ENCODE measurements around the gene ADGRA3.
"Not testable (repeated sequence)": the region's sequence is repeated elsewhere in the genome, so short reads cannot be mapped to it uniquely, and the experiment has no call there.

The ADGRA3 gene

DNA sequence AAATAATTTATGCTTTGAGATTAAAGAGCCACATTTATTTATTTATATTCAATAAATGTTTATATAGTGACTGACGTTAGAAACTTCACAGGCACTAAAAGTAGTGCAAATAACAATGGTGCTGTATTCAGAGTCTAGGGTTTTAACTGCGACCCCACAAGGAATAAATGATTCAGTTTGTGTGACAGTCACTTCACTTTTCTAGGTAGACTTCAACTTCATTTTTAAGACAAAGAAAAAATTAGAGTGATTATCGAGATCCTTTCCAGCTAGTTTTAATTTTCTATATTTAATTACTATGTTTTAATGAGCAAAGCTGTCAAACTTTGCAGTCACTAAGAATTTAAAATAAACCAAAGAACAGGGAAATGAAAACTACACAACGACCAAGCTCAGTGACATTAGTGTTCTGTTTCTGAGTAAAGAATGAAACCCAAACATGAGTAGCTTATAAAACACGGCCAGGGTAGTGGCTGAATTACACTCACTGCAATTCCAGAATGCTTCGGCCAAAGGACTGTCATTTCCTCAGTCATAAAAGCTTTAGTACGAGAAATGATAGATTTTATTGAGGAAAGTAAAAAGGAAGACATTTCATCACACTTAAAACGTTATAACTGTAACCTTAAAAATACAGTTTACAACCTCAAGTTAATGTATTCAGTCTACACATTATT is 38.6 kb downstream of the ADGRA3 start:
- no peak for DNase-seq

DNA sequence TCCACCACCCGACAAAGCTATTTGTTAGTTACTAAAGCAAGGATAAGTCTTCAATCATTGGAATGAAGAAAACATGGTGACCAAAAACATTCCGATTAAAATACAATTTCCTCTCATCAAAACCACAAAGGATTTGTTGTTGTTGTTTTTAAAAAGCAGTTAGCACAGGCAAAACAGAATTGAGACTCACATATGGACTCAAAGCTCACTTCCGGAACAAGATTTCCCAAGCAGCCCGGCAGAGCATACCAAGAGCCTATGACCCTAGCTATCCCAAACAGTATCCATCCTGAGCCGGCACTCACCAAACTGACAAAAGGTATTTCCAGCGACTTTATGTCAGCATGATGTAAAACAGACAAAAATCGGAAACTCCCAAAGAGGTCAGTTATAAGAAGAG is 39.9 kb downstream of the ADGRA3 start:
- no peak for DNase-seq

DNA sequence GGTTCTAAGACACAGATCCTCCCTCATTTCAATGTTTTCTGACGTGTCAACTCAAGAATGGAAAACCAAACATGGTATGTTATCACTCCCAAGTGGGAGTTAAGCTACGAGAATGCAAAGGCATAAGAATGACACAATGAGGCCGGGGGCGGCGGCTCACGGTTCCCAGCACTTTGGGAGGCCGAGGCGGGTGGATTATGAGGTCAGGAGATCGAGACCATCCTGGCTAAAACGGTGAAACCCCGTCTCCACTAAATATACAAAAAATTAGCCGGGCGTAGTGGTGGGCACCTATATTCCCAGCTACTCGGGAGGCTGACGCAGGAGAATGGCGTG is 40.6 kb downstream of the ADGRA3 start:
- DNase-seq = not testable (repeated sequence)

DNA sequence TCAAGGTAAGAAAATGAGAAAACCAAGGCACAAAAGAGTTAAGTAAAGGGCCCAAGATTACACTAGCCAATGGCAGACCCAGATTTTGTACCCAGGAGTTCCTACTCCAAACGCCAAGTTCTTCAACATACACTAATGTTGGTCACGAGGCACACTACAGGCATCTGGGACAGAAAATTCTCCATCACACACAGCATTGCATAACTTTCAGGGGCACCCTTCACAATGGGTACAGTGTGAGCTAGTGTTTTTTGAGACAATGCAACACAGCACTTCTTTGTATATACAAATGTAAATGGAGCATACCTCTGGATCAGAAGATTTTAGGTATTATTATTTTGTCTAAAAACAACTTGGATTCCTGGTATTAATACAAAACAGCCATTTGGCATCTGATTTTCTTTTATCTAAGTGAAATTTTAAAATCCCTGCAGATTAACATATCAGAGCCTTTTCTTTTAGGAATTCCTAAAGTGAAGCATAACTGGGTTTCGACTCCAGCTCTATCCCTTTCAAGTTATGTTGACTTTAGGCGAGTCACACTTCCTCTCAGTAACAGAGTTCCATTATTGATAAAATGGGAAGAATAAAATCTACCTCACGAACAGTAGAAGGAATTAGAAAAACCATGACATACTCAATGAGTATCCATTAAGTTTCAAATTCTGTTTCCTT is 41.1 kb downstream of the ADGRA3 start:
- no peak for DNase-seq

DNA sequence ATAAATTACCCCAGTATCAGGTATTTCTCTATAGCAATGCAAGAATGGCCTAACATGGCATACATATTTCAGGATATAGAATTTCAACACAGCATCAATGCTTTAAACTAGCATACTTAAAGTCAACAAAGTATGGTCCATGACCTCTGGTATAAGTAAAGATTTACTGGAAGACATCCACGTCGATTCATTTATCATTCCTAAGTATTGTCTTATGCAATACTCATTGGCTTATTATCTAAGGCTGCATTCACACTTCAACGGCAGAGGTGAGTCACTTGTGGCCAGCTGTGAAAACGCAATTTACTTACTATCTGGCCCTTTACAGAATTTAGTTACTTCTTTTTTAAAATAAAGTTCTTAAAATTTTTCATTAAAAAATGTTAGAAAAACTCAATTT is 42.6 kb downstream of the ADGRA3 start:
- DNase-seq = no peak

DNA sequence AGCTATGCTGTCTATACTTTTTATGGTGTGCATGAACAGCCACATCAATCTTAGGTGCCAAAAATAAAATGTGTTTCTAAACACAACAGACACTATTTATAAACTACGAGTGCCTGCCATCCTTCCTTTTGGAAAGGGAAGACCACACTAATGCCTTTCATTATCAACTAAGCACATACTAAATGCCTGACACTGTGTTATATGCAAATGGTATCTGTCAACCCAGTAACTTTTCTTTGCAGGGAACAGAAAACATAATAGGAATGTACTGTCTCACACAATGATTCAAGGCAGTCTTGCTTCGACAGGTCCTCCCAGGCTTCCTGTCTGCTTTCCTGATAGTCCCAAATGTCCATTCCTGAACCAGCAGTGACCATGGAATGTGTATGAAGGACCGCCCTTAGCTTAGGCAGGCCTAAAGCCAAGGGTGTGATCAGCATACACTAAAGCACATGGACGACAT is 43.8 kb downstream of the ADGRA3 start:
- DNase-seq = no peak

DNA sequence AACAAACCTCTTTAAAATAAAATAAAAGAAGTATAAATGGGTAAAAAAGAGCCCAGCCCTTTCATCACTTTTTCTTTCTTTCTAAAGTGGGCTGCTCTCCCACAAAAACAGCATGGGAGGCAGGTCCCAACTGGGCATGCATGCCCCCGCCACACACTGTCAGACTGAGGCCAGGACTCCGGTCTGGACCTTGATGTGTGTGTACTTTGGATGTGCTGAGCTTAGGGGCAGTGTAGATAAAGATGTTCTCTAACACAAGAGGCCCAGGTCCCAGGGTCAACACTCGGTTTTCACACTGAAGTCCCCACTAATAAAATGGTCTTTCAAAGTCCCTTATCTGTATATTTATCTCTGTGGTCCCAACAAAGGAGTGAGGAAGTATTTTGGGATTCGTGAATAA is 44.4 kb downstream of the ADGRA3 start:
- no peak for DNase-seq

DNA sequence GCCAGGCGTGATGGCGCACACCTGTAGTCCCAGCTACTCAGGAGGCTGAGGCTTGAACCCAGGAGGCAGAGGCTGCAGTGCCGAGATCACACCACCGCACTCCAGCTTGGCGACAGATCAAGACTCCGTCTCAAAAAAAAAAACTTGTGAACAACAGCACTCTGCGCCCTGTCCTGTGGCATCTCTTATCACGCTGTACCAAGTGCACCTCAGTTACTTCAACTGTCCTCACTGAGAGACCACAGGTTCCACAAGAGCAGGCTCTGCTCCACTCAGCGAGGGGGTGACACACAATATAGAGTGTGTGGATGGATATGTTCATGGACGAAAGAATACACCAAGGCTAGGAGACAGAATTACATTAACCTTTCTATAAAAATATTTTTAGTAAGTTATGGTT is 49.3 kb downstream of the ADGRA3 start:
- DNase-seq = no peak

DNA sequence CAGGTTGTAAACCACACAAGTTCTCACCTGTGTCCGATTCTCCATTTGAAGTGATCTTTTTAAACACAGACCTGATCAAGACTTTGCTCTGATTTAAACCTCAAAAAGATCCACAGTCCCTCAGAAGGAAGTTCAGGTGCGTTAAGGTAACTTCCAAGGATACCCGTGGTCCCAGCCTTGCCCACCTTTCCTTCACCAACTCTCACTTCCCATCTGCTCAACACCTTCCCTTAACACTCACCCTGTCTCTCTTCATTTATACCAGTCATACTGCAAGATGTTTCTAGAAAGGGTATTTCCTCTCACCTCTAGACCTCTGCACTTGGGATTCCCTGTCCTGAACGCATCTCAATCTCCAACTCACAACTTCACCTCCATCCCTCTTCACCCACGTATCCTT is 49.9 kb downstream of the ADGRA3 start:
- DNase-seq = no peak

DNA sequence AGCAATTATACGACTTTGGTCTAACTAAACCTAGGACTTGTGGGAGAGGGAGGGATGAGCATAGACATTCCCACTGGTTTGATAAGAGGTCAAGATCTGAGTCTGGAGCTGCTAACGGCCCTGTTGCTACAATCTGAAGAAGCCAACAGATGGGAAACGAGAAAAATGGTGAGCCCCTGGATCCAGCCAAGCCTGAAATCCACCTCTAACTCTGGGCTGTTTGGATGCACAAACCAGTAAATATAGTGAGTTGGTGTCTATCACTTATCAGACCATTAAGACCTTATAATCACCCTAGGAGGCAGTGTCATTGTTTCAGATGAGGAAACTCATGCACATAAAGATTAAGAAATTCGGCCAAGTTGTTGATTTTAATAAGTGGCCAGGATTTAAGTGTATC is 50.5 kb downstream of the ADGRA3 start:
- no peak for DNase-seq

DNA sequence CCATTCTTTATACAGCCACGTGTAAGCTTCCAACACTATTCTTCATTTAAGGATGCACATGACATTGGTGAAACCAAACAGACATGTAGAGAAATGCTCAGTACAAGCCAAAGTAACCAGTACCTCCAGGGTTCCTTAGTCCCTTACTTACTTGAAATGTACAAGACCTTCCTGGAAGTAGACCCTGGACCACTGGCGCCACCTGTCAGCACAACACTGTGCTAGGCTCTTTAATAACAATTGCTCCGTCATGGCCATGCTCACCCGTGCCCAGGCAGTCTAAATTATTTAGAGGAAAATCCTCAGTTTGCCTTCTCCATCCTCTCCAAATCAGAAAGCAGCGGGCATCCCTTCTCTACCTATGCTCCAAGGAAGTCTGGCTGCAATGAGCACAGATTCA is 52.7 kb downstream of the ADGRA3 start:
- DNase-seq = peak; percentile 30

DNA sequence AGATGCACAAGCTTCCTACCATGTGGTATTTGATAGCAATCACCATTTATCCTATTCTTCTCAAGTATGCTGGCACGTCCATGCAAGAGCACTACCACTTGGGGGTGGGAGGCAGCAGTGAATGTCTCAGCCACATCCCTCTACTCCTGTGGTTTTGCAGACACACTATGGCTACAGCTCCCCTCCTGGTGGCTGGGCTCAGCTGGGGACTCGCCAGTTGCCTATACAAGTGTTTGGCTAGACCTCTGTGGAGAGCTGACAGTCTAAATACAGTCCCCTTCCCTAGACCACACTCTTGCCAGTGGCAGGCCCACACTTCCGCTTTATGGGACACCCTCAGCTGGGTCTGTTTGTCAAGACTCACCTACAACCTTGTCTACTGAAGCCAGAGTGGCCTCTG is 53.2 kb downstream of the ADGRA3 start:
- no peak for DNase-seq

DNA sequence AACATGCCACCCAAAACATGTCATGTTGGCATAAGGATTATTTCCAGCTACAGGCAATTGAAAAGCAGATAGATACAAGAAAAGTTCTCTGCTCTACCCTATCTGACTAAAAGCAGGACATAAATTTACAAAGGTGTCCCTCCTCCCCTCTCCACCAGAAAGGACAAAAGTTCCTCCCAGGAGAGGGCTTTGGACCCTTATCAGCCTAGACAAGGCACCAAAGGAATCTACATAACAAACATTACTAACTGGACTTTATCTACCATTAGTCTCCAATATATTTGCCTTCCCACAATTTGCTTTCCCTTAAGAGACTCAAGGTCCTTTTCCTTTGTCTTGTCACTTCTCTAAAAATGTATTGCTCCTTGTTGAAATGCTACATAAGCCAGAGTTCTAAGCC is 55.6 kb downstream of the ADGRA3 start:
- DNase-seq = no peak

DNA sequence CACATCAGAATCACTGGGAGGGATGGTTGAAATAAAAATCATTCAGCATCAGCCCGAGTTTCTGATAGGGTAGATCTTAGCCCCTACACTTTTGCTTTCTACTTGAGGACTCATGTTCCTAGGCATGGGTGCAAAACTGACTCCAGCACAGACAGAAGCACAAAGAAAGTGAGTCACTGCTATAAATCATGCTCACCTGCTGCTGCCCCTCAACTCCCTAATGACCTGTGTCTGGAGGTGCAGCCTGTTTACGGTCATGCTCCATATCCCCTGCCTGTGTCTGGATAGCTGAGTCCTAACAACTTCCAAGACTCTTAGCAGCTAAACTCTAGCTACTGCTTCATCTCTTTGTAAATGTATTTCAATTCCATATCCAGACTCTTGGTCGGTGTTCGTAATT is 57.8 kb downstream of the ADGRA3 start:
- DNase-seq = no peak

DNA sequence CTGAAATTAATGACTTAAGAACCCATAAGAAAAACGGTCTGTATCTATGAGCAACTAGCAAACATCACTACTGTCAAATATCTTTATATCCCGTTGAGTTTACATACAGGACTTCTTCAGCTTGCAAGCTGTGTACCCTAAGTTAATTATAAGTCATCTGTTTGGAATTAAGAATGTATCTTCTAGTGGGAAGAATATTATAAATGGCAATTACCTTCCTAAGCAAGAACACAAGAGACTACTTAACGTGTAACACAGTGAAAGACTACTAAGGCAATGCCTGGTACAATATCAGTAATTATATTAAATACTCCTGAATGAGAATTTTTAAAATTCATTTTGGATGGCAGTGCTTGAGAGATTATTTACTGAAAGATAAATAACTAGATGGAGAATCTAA is 58.5 kb downstream of the ADGRA3 start:
- DNase-seq = no peak

DNA sequence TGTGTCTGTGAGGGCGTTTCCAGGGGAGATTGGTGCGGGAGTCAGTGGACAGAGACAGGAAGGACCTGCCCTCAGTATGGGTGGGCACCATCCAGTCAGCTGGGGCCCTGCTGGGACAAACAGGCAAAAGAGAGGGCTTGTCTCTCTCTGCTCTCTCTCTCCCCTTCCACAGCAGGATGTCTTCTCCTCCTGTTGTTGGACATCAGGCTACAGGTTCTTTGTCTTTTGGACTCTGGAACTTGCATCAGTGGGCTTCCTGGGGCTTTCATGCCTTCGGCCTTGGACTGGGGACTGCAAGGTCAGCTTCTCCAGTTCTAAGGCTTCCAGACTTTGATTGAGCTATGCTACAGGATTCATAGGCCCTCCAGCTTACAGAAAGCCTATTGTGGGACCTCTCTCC is 59.6 kb downstream of the ADGRA3 start:
- DNase-seq = no peak

DNA sequence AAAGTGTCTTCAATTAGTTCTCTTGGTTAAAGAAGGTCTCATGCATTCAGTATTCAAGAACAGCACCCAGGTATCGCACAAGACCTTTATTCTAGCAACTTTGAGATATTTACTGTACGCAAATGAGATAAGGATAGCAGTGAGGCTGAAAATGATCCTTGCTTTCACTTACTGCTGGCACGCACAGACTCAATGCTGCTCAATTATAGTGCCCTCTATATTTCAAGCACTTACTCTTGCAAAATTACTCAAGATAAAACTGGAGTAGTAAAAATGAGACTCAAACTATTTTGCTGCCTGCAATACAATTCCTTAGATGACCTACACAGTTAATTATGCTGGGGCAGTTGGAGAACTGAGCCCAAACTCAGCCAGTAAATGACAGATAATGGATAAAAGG is 60.9 kb downstream of the ADGRA3 start:
- DNase-seq = no peak

DNA sequence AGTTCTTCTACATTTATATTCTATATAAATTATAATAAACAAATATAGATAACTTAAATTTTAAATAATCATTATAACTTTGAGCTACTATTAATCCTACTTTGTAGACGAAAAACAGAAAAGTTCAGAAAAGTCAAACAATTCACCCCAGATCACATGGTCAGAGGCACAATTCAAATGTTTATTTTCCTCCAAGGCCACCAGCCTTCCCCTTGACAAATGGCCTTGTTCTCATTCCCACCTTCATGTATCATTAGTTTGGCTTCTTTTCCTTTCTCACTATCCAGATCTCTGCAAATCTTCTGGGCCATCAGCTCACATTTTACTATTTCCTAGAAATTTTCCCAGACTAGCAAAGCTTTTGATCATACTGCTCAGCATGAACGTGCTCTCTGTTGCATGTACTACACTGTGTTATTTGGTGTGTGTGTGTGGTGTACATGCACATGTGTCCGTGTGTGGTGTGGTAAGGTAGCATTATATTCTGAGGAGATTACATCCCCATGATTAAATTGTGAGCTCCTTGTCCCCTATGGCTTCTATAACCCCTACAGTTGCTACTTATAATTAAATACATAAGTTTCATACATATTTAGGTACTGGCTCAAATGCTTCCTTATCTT is 61.5 kb downstream of the ADGRA3 start:
- DNase-seq = no peak

DNA sequence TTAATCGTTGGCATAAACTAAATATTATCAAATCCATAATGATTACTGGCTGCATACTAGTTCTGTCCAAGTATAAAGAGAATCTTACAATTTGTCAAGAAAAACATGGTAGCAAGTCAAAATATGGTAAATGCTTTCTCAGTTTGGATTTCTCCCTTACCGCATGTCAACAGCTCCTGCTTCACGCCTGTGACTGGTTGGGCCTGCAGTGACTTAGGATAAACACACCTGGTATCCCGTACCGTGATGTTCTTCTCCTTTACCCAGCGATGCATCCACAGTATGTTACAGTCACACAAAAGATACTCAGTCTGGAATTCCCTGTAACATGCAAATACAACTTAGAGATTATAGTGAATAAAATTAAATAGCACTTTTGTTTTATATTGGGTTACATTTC is 71.1 kb downstream of the ADGRA3 start:
- DNase-seq = no peak

DNA sequence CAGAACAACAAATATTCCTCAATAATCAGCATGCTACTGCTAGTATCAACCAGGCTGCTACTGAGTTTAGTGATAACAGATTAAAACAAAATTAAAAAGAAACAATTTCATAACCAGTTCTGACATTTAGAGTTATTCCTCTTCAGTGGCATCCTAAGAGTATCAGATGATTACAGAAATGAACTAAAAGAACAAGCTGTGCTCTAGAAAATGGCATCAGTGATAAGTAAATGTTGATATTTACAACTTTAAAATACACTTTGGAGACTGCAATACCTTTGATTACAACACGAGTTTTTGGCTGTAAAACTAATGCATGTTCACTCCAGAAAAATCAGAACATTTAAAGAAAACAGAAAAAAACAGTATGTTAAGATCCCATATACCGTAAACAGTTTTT is 72.9 kb downstream of the ADGRA3 start:
- no peak for DNase-seq

DNA sequence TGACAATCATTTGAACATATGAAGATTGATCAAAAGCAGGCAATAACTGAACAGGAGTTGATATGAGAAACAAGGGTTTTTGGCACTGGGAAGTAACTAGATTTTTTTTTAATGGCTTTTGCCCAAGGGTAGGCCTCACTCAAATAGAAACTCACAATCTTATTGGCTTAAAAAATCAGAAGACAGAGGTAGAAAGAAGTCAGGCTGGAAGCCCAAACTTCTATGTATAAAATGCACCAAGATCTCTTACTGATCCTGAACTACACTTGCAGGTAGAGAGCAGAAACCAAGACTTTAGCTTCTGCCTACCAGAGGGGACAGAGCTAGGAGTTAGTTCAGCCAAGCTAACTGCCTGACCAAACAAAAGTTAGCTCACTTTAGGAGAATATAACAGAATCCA is 74.9 kb downstream of the ADGRA3 start:
- DNase-seq = no peak

DNA sequence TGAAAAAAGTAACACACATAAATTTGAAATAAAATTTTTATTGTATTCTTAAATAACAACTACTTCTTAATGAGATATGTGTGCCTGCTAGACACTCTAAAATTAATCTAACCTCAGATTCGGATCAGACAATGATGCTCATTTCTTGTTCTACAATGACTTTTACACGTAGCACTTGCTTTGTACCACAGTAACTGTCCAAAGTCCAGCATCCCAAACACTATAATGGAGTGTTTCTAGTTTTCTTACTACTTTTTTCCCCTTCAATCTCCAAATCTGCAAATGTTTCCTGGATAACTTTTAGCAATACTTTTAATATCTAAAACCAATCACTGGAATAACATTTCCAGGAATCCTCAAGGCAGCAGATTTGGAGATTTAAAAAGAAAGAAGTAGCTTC is 75.9 kb downstream of the ADGRA3 start:
- no peak for DNase-seq

DNA sequence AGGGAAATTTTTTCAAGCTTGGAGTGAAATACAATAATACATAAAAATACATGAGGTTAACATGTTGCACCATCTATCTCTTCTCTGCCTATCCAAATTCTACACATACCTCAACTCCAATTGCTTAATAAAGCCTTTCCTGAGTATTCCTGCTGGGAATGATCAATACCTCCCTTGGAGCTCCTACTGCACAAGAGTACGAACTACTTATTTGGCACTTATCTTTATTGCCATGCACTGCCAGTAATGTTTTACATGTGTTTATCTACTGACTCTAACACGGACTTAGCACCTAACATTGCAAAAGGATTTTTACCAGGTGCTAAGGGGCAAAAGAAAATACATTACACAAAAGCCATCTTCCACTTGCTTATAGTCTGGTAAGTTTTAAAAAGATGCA is 80.2 kb downstream of the ADGRA3 start:
- DNase-seq = no peak

DNA sequence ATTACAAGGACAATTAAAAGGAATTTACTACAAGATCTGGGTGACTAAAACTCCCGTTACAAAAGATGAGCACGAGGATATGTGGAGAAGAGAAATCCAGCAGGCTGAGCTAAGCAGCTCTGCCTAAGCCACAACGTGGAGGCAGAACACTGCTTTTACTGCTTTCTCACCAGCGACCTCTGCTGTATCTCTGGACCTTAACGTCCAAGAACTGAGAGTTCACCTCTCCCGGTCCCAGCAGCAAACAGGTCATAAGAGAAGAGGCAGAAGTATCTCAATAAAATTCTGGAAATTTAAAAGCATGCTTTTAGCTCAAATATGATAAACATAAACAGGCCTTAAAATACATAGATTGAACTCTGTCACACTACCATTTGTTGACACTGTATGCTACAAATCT is 81.0 kb downstream of the ADGRA3 start:
- DNase-seq = peak; percentile 3

DNA sequence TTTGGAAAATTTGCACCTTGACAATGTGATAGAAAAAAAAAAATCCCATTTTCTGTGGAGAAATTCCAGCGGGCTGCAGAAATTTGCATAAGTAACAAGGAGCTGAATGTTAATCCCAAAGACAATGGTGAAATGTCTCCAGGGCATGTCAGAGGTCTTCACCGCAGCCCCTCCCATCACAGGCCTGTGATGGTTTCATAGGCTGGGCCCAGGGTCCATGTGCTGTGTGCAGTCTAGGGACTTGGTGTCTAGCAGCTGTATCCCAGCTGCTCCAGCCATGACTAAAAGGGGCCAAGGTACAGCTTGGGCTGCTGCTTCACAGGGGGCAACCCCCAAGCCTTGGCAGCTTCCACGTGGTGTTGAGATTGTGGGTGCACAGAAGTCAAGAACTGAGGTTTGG is 85.2 kb downstream of the ADGRA3 start:
- no peak for DNase-seq
